ENCODE data around the gene MAP2K1. TPM values are rescaled to one million over a fixed set of nuclear protein-coding genes. Genes with fewer than 3 reads are reported as not detected.

Gene MAP2K1
- total and polyA plus RNA-seq, 2 of the 4 experiments (the other 2 are of a cell fraction) = 34.7 to 37.8 TPM

- H2AFZ ChIP-seq (replicated peaks; ENCODE audit: low read length, poor library complexity) = no peak overlapping the region
- H3K18ac ChIP-seq (ENCODE audit: low read depth, low read length) = no peak overlapping the region
- peaks cover 36% of the 10 kb centered on the region for H4K20me1 ChIP-seq (ENCODE audit: insufficient read depth, low read length)
- dilution Hi-C loops (cut with HindIII; ENCODE audit: low sequenced_read_pairs, unreplicated experiment) = loop anchor here (25.0 kb wide), 1 partner anchor 111 kb away; no protein-coding TSS in a partner anchor
- ATAC-seq (ENCODE audit: low read depth) (no peak), DNase-seq (no peak)
- no peaks in the 10 kb centered on the region for H3K4me1 ChIP-seq (ENCODE audit: control insufficient read depth, insufficient read depth, low read length)
- POLR2A ChIA-PET (ENCODE audit: unreplicated experiment) = no interaction called here
- TF ChIP-seq MAZ (IDR thresholded peaks at IDR 0.05; ENCODE audit: borderline replicate concordance, low read depth, low read length) (no peak), BHLHE40 (IDR thresholded peaks at IDR 0.05; ENCODE audit: low read depth, low read length) (no peak), RCOR1 (IDR thresholded peaks at IDR 0.05; ENCODE audit: insufficient replicate concordance, low read length) (no peak), FOS (IDR thresholded peaks at IDR 0.05; ENCODE audit: low read depth, low read length) (no peak), MXI1 (IDR thresholded peaks at IDR 0.05; ENCODE audit: borderline replicate concordance, low read depth, low read length) (no peak), CEBPB (IDR thresholded peaks at IDR 0.05; ENCODE audit: low read depth, low read length) (no peak), ELK1 (IDR thresholded peaks at IDR 0.05; ENCODE audit: borderline replicate concordance, low read depth, low read length) (no peak), USF2 (IDR thresholded peaks at IDR 0.05; ENCODE audit: low read depth, low read length) (no peak), POLR2A (IDR thresholded peaks at IDR 0.05; ENCODE audit: low read depth, low read length) (no peak), NFE2L2 (IDR thresholded peaks at IDR 0.05; ENCODE audit: low read depth, low read length) (no peak), CTCF (conservative IDR thresholded peaks at IDR 0.05; ENCODE audit: low read depth, low read length) (no peak), CHD1 (IDR thresholded peaks at IDR 0.05; ENCODE audit: low read depth, low read length) (no peak), MAFK (IDR thresholded peaks at IDR 0.05; ENCODE audit: low read depth, low read length) (no peak), RAD21 (IDR thresholded peaks at IDR 0.05; ENCODE audit: low read length) (no peak), RFX5 (IDR thresholded peaks at IDR 0.05; ENCODE audit: low read depth, low read length) (no peak), SMC3 (IDR thresholded peaks at IDR 0.05; ENCODE audit: low read depth, low read length) (no peak)
- H3K4ac ChIP-seq (ENCODE audit: low read depth, low read length) = no peak overlapping the region
- no peak overlapping the region for H2BK5ac ChIP-seq (ENCODE audit: low read depth, low read length, poor library complexity, severe bottlenecking)
- H2AK9ac ChIP-seq (replicated peaks; ENCODE audit: low read depth, low read length, poor library complexity) = no peak overlapping the region
- BruUV-seq (replicated peaks) = no TSS peak
- H3K9me1 ChIP-seq (ENCODE audit: insufficient read depth, low read length) = peaks cover 2% of the 10 kb centered on the region; the same call in 1 of the 2 replicates
- no peak overlapping the region for H3K23ac ChIP-seq (ENCODE audit: low read depth, low read length)
- H4K5ac ChIP-seq (ENCODE audit: low read depth, low read length) = no peak overlapping the region
- no peak overlapping the region for H2AK5ac ChIP-seq (ENCODE audit: low read depth, low read length)
- in situ Hi-C loops (cut with MboI; ENCODE audit: low sequenced_read_pairs) = no loop called here
- peaks cover 40 to 66% of the 10 kb centered on the region in 2 experiments for H3K79me1 ChIP-seq (ENCODE audit: low read depth in 1 of 2, low read length in 2 of 2)
- H4K8ac ChIP-seq (ENCODE audit: low read depth in 2 of 2, low read length in 2 of 2) = no peak overlapping the region
- no peak overlapping the region for H2BK20ac ChIP-seq (ENCODE audit: low read depth, low read length)
- no peaks in the 10 kb centered on the region for H3K27me3 ChIP-seq (ENCODE audit: control insufficient read depth, insufficient read depth, low read length)
- no peak overlapping the region for H3K4me2 ChIP-seq (ENCODE audit: low read depth, low read length)
- H3K14ac ChIP-seq (replicated peaks; ENCODE audit: low read depth, low read length) = no peak overlapping the region
- H2BK120ac ChIP-seq (ENCODE audit: low read depth, low read length) = no peak overlapping the region
- H3K36me3 ChIP-seq (ENCODE audit: control insufficient read depth, insufficient read depth, low read length) = no peaks in the 10 kb centered on the region
- no peak overlapping the region for H4K91ac ChIP-seq (ENCODE audit: insufficient read depth, low read depth, low read length)
- WGBS, 2 experiments (ENCODE audit: extremely low coverage in 2 of 2, insufficient read length in 1 of 2) = 100% methylated on average over 1 of the region's 3 CpGs; no CpG with 5 or more reads in 1 of the 2 experiments
- intact Hi-C loops (cut with micrococcal nuclease) = no loop called here
- H3K9me3 ChIP-seq (ENCODE audit: control insufficient read depth, insufficient read depth, low read length) = no peaks in the 10 kb centered on the region
- CTCF ChIA-PET = interaction anchor here (0.6 kb wide), 2 partner anchors 12 to 65 kb away, joined by 3 read pairs; no protein-coding TSS in a partner anchor
- no peak overlapping the region for H3K27ac ChIP-seq (ENCODE audit: insufficient read depth, low read length)
- no peak overlapping the region for H3K9ac ChIP-seq (ENCODE audit: low read depth, low read length)
- H3K56ac ChIP-seq (ENCODE audit: extremely low read depth, insufficient read depth, low read length) = no peak overlapping the region
- no peak overlapping the region for H2BK15ac ChIP-seq (ENCODE audit: low read depth, low read length)
- H3K4me3 ChIP-seq (ENCODE audit: insufficient read depth, low read depth, low read length) = no peak overlapping the region
Measured at GRCh38 chr15:66423149-66423548, 36.4 kb downstream of the MAP2K1 start.

Measured in IMR-90 (cell line).